LNCaP clone FGC (cell line): ENCODE data around the gene UNC50.

ENCODE experiments used
- DNase-seq: peaks from one replicate; pipeline ENCODE4 v3.0.0-alpha.2; 2011; ENCODE audit warnings: low read depth
- H3K4me3 ChIP-seq: 2 replicates; pipeline ENCODE4 v1.5.1; 2011; ENCODE audit warnings: mild to moderate bottlenecking, low read depth, low read length, control low read depth
- TF ChIP-seq, protein P1 (sequence below): IDR thresholded peaks from 2 replicates; pipeline ENCODE4 v1.5.1; 2012; ENCODE audit warnings: mild to moderate bottlenecking; ENCODE audit not compliant: control insufficient read depth, insufficient read depth; ENCODE audit errors: extremely low read depth

Gene UNC50

DNA sequence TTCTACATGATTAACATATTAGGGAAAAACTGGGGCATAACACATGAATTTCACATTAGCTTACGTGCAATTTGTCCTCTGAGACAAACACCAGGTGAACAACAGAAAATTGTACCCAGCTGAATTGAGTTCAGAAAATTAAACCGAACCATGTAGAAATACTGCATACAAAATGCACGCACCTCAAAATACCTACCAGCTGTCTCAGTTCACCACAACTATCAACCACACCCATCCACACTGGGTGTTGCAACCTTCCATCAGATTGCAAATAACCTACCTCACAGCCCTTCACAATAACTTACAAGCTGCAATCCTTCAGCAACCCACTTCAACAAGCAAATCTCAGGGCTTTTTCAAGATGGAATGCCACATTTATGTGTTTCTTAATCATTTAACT is 55.9 kb downstream of the UNC50 start:
- DNase-seq: no peak
- TF ChIP-seq, protein P1, sequence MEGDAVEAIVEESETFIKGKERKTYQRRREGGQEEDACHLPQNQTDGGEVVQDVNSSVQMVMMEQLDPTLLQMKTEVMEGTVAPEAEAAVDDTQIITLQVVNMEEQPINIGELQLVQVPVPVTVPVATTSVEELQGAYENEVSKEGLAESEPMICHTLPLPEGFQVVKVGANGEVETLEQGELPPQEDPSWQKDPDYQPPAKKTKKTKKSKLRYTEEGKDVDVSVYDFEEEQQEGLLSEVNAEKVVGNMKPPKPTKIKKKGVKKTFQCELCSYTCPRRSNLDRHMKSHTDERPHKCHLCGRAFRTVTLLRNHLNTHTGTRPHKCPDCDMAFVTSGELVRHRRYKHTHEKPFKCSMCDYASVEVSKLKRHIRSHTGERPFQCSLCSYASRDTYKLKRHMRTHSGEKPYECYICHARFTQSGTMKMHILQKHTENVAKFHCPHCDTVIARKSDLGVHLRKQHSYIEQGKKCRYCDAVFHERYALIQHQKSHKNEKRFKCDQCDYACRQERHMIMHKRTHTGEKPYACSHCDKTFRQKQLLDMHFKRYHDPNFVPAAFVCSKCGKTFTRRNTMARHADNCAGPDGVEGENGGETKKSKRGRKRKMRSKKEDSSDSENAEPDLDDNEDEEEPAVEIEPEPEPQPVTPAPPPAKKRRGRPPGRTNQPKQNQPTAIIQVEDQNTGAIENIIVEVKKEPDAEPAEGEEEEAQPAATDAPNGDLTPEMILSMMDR: no peak

DNA sequence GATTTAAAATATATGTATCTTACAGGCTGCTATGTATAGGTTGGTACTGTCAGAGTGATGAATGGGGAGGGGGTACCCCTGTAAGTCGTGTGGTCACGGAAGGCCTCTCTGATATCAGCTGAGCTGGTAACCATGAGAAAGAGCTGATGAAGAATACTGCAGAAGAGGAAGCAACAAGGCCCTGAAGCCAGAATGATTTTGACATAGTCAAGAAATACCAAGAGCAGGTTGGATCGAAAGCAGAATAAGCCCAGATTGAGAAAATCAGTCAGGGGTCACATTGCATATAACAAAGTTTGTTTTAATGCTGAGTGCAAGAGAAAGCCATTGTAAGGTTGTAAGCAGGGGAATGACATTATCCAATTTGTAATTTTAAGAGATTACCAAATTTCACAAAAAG is 57.3 kb downstream of the UNC50 start:
- H3K4me3 ChIP-seq: no peak overlapping the region
- DNase-seq: no peak
- TF ChIP-seq, protein P1: no peak

More for the DNA sequence above, 55.9 kb downstream of the UNC50 start:
- no peak overlapping the region for H3K4me3 ChIP-seq
